H1 (cell line): Measurements from ENCODE around the gene GSG1L. TPM values are rescaled to one million over a fixed set of nuclear protein-coding genes. Genes with fewer than 3 reads are reported as not detected.

Source experiments
- CTCF ChIA-PET: fragments of 300-600 bp; sonication (Branson Sonifier 250); formaldehyde crosslinking; loops from one replicate; lab custom pipeline; 2021; ENCODE audit not compliant: partially characterized antibody; lab: Charles Lee
- POLR2A ChIA-PET: fragments of 300-600 bp; sonication (Branson Sonifier 250); formaldehyde crosslinking; loops from one replicate; lab custom pipeline; 2021; ENCODE audit warnings: inconsistent platforms; ENCODE audit not compliant: partially characterized antibody; lab: Charles Lee
- DNase-seq, 2 experiments: peaks; one replicate each; pipeline versions ENCODE4 v3.0.0 to v3.0.0-alpha.2; 2010 to 2022; ENCODE audit warnings: low spot score in 2 of 2, low read depth in 1 of 2, mixed read lengths in 1 of 2
- FAIRE-seq: peaks from 2 replicates; lab custom pipeline; 2011; peaks lifted over from hg19 to GRCh38; lab: Jason Lieb, UNC
- H2AFZ ChIP-seq: 2 replicates; pipeline ENCODE4 v1.8.1; 2012; ENCODE audit warnings: low read length, inconsistent platforms
- H2AK5ac ChIP-seq: 2 replicates; pipeline ENCODE4 v1.6.1; 2013; ENCODE audit warnings: low read depth, low read length
- H2BK120ac ChIP-seq: replicated peaks from 2 replicates; pipeline ENCODE3; 2013; ENCODE audit warnings: low read depth, low read length, inconsistent platforms
- H2BK12ac ChIP-seq: 2 replicates; pipeline ENCODE4 v1.6.1; 2013; ENCODE audit warnings: low read depth, low read length
- H2BK15ac ChIP-seq: 2 replicates; pipeline ENCODE4 v1.6.1; 2013; ENCODE audit warnings: low read length
- H2BK20ac ChIP-seq: 2 replicates; pipeline ENCODE4 v1.6.1; 2013; ENCODE audit warnings: low read length
- H2BK5ac ChIP-seq: 2 replicates; pipeline ENCODE4 v1.6.1; 2013; ENCODE audit warnings: low read depth, low read length
- H3K14ac ChIP-seq: 2 replicates; pipeline ENCODE4 v1.6.1; 2013; ENCODE audit warnings: inconsistent platforms; ENCODE audit not compliant: insufficient read length
- H3K18ac ChIP-seq: 2 replicates; pipeline ENCODE4 v1.6.1; 2013; ENCODE audit warnings: low read length; ENCODE audit errors: extremely low read depth
- H3K23ac ChIP-seq: 2 replicates; pipeline ENCODE4 v1.6.1; 2013; ENCODE audit warnings: inconsistent platforms; ENCODE audit not compliant: insufficient read length
- H3K23me2 ChIP-seq: 2 replicates; pipeline ENCODE4 v1.6.1; 2013; ENCODE audit warnings: low read depth, low read length
- H3K27ac ChIP-seq: 2 replicates; pipeline ENCODE4 v1.6.1; 2011; ENCODE audit warnings: low read depth, low read length, inconsistent platforms
- H3K27me3 ChIP-seq, 4 experiments: replicated peaks in 1 of 4; 1 replicate in 1 of 4; 2 replicates in 3 of 4; pipeline versions ENCODE4 v1.6.1 to v1.8.1; 2011 to 2013; ENCODE audit warnings: low read length in 3 of 4, mild to moderate bottlenecking in 3 of 4, inconsistent platforms in 2 of 4, mixed read lengths in 2 of 4, moderate library complexity in 1 of 4; ENCODE audit not compliant: control insufficient read depth in 3 of 4, insufficient read depth in 3 of 4; ENCODE audit errors: extremely low read depth in 1 of 4
- H3K36me3 ChIP-seq, 4 experiments: 2 replicates each; pipeline versions ENCODE4 v1.6.1 to v1.8.1; 2011 to 2013; ENCODE audit warnings: mild to moderate bottlenecking in 4 of 4, low read length in 3 of 4, moderate library complexity in 2 of 4, control low read depth in 1 of 4, inconsistent platforms in 1 of 4; ENCODE audit not compliant: insufficient read depth in 4 of 4, control insufficient read depth in 2 of 4
- H3K4ac ChIP-seq: replicated peaks from 2 replicates; pipeline ENCODE3; 2013; ENCODE audit warnings: low read length, low read depth, mixed read lengths, inconsistent platforms; ENCODE audit not compliant: insufficient read length
- H3K4me1 ChIP-seq, 4 experiments: replicated peaks in 1 of 4; 1 replicate in 1 of 4; 2 replicates in 3 of 4; pipeline versions ENCODE4 v1.6.1 to v1.8.1; 2011 to 2013; ENCODE audit warnings: low read length in 3 of 4, inconsistent platforms in 2 of 4, mixed read lengths in 1 of 4; ENCODE audit not compliant: insufficient read depth in 4 of 4, control insufficient read depth in 3 of 4
- H3K4me2 ChIP-seq, 2 experiments: 2 replicates each; pipeline versions ENCODE4 v1.6.1 to v1.8.1; 2011 to 2013; ENCODE audit warnings: low read depth in 2 of 2, low read length in 2 of 2, control low read depth in 1 of 2, inconsistent platforms in 1 of 2, mild to moderate bottlenecking in 1 of 2; ENCODE audit not compliant: insufficient read depth in 1 of 2
- H3K4me3 ChIP-seq, 4 experiments: fragments of 200-600, 300-600 bp in 1 of 4; sonication (generic), shearing (Covaris generic), sonication (Bioruptor Twin) in 1 of 4; 2 replicates each; pipeline versions ENCODE4 v1.5.1 to v1.8.1; 2011 to 2016; ENCODE audit warnings: low read length in 4 of 4, low read depth in 3 of 4, control low read depth in 2 of 4, inconsistent platforms in 2 of 4, mild to moderate bottlenecking in 2 of 4, mixed read lengths in 1 of 4, moderate library complexity in 1 of 4; ENCODE audit not compliant: insufficient read depth in 2 of 4; ENCODE audit errors: extremely low read depth in 1 of 4
- H3K56ac ChIP-seq: replicated peaks from 2 replicates; pipeline ENCODE3; 2013; ENCODE audit warnings: low read depth, mild to moderate bottlenecking, mixed read lengths, low read length, inconsistent platforms; ENCODE audit not compliant: insufficient read length
- H3K79me1 ChIP-seq: 2 replicates; pipeline ENCODE4 v1.6.1; 2013; ENCODE audit warnings: low read depth, low read length, control low read depth
- H3K79me2 ChIP-seq, 2 experiments: 2 replicates each; pipeline versions ENCODE4 v1.6.1 to v1.8.1; 2012 to 2013; ENCODE audit warnings: low read length in 2 of 2, mild to moderate bottlenecking in 2 of 2, inconsistent platforms in 1 of 2; ENCODE audit not compliant: insufficient read depth in 2 of 2, control insufficient read depth in 1 of 2
- H3K9ac ChIP-seq, 4 experiments: replicated peaks in 1 of 4; 1 replicate in 1 of 4; 2 replicates in 3 of 4; pipeline versions ENCODE4 v1.6.1 to v1.8.1; 2011 to 2013; ENCODE audit warnings: low read depth in 3 of 4, low read length in 3 of 4, control low read depth in 2 of 4, mild to moderate bottlenecking in 2 of 4, moderate library complexity in 2 of 4, inconsistent platforms in 1 of 4; ENCODE audit errors: extremely low read depth in 1 of 4
- H3K9me3 ChIP-seq, 2 experiments: 2 replicates each; pipeline versions ENCODE4 v1.6.1 to v1.8.1; 2012 to 2013; ENCODE audit warnings: mild to moderate bottlenecking in 2 of 2, moderate library complexity in 2 of 2, control low read depth in 1 of 2, inconsistent platforms in 1 of 2, low read depth in 1 of 2, low read length in 1 of 2, mixed read lengths in 1 of 2; ENCODE audit not compliant: insufficient read depth in 2 of 2
- H4K20me1 ChIP-seq, 2 experiments: replicated peaks in 1 of 2; 2 replicates each; pipeline versions ENCODE3 to v1.8.1; 2011 to 2013; ENCODE audit warnings: inconsistent platforms in 2 of 2, low read length in 2 of 2, mild to moderate bottlenecking in 1 of 2; ENCODE audit not compliant: insufficient read depth in 2 of 2, control insufficient read depth in 1 of 2
- H4K5ac ChIP-seq: 2 replicates; pipeline ENCODE4 v1.6.1; 2013; ENCODE audit warnings: low read length, low read depth, mixed read lengths, inconsistent platforms; ENCODE audit not compliant: insufficient read length
- H4K8ac ChIP-seq: 2 replicates; pipeline ENCODE4 v1.8.0; 2013; ENCODE audit warnings: mild to moderate bottlenecking, moderate library complexity, low read length, inconsistent platforms; ENCODE audit not compliant: insufficient read depth; ENCODE audit errors: extremely low read depth
- H4K91ac ChIP-seq: replicated peaks from 2 replicates; pipeline ENCODE3; 2013; ENCODE audit warnings: low read length, mixed read lengths, inconsistent platforms; ENCODE audit not compliant: insufficient read length
- WGBS, 2 experiments: shearing (Covaris generic) in 1 of 2; methylation state at CpG; one replicate each; pipeline versions ENCODE4 v1.1.6 to v1.1.7; 2013 to 2015; ENCODE audit warnings: low lambda C conversion rate in 2 of 2, mixed read lengths in 2 of 2, inconsistent platforms in 1 of 2, low coverage in 1 of 2, missing lambda C conversion rate in 1 of 2; ENCODE audit not compliant: insufficient replicate concordance in 2 of 2, insufficient coverage in 1 of 2, insufficient read length in 1 of 2; ENCODE audit errors: extremely low coverage in 1 of 2, missing lambda C conversion rate in 1 of 2; 5-methylcytosine and 5-hydroxymethylcytosine counted together
- polyA plus RNA-seq, 7 experiments: library from polyadenylated mRNA; depleted of rRNA in 3 of 7; stranded (reverse) in 5 of 7; unstranded in 2 of 7; fragments of >200 nt in 5 of 7; fragments of 200-250 nt in 2 of 7; gene quantifications; 1 replicate in 5 of 7; 2 replicates in 1 of 7; 4 replicates in 1 of 7; pipeline versions ENCODE4 v1.2.1 to v1.2.3, GENCODE V29; 2011 to 2013; ENCODE audit warnings: missing spikeins in 2 of 7, mixed read lengths in 2 of 7
- total RNA-seq: library from RNA; stranded (reverse); fragmentation: NEBNext Ultra II Directional; extraction: Animal tissue kit (Norgen Biotek cat#: 25700); gene quantifications from 2 replicates; pipeline ENCODE4 v1.2.1, GENCODE V29; 2021

The GSG1L gene
- total and polyA plus RNA-seq, 2 of the 8 experiments (the other 6 are each of a cell fraction or from before 2014, with no cell fraction given), result 0.71 to 1.1 TPM

DNA sequence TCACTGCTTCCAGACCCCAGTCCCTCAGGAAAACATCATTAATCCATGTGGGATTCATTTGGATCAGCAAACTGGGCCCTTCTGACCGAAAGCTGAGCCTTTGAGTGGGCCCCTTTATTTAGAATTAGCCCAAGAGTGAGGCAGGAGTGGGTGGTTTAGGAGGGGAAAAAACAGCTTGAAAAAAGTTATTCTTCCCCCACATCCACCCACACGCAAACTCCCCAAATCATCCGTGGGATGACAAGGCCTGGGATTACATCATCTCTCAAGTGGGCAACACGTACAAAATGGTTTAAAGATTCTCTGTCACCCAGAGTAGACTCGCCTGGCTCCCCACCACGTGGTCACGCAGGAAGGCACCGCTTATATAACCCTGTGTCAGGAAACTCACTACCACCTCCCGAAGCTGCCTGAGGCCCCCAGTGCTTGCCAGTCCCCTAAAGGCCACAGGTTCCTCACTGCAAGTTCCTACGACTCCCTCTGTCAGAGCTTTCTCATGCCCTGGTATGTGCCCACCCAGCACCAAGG, 27.6 kb downstream of the GSG1L start:
- H2BK5ac ChIP-seq, result no peak overlapping the region
- no peak overlapping the region for H3K18ac ChIP-seq
- no peak overlapping the region for H3K4me2 ChIP-seq
- no peaks in the 10 kb centered on the region; a peak in 1 of 4 replicates for H3K9me3 ChIP-seq
- H2BK12ac ChIP-seq, result no peak overlapping the region
- peak overlapping the region; percentile 82 for H3K4ac ChIP-seq
- DNase-seq, result no peak
- H3K27ac ChIP-seq, result no peak overlapping the region
- H4K91ac ChIP-seq, result no peak overlapping the region
- peaks cover 0 to 7% (median 3%) of the 10 kb centered on the region in 4 experiments; a peak in 5 of 7 replicates for H3K4me1 ChIP-seq
- H3K56ac ChIP-seq, result no peak overlapping the region
- H3K9ac ChIP-seq, result no peak overlapping the region
- no peaks in the 10 kb centered on the region for H3K79me1 ChIP-seq
- ChIA-PET CTCF (interaction anchor here (0.6 to 1.4 kb wide), 4 partner anchors 8 to 168 kb away, joined by 3 read pairs; no protein-coding TSS in a partner anchor), POLR2A (no interaction called here)
- H2BK15ac ChIP-seq, result no peak overlapping the region
- peaks cover 7% of the 10 kb centered on the region for H3K23me2 ChIP-seq
- H2BK20ac ChIP-seq, result no peak overlapping the region
- peaks cover 0 to 7% of the 10 kb centered on the region in 2 experiments for H4K20me1 ChIP-seq
- H3K14ac ChIP-seq, result no peak overlapping the region
- no peak overlapping the region for H4K5ac ChIP-seq
- 0 out of 7 replicates have a peak, but pooled peaks cover 0 to 2% (median 0%) of the 10 kb centered on the region in 4 experiments for H3K27me3 ChIP-seq
- no peak overlapping the region for H2AFZ ChIP-seq
- no peaks in the 10 kb centered on the region for H3K79me2 ChIP-seq
- H3K4me3 ChIP-seq, result no peak overlapping the region
- H3K36me3 ChIP-seq, result no peaks in the 10 kb centered on the region
- WGBS, 2 experiments, result 89% methylated on average over 10 of the region's 10 CpGs; no CpG with 5 or more reads in 1 of the 2 experiments
- no peak overlapping the region for H3K23ac ChIP-seq
- no peak overlapping the region for H2AK5ac ChIP-seq
- H2BK120ac ChIP-seq, result no peak overlapping the region
- no peak overlapping the region; the same call in 1 of the 2 replicates for H4K8ac ChIP-seq
- no peak for FAIRE-seq
